Activated B cell treated with CpG ODN at 0.5 μM for 24 hours (primary cell): ENCODE measurements around the gene VTI1A. TPM values are rescaled to one million over a fixed set of nuclear protein-coding genes. Genes with fewer than 3 reads are reported as not detected.

Source experiments
- ATAC-seq: fragments of 200-7000 bp; cut with Tn5 transposase; one replicate; pipeline ENCODE4 v1.10.0; 2021; ENCODE audit warnings: low read depth, mild to moderate bottlenecking, moderate library complexity
- CTCF ChIA-PET: fragments of 350-600 bp; sonication (Branson Sonifier 250); formaldehyde crosslinking; loops from one replicate; lab custom pipeline; 2021; ENCODE audit warnings: antibody characterized with exemption; lab: Charles Lee
- POLR2A ChIA-PET: fragments of 350-600 bp; sonication (Branson Sonifier 250); formaldehyde crosslinking; loops from one replicate; lab custom pipeline; 2021; ENCODE audit warnings: antibody characterized with exemption; lab: Charles Lee
- DNase-seq: peaks from one replicate; pipeline ENCODE4 v3.0.0; 2022
- H3K27ac Mint-ChIP-seq: one replicate; pipeline ENCODE4 v1.8.0; 2020; ENCODE audit warnings: mixed read lengths
- H3K27me3 Mint-ChIP-seq: one replicate; pipeline ENCODE4 v1.8.0; 2021; ENCODE audit warnings: mixed read lengths
- H3K36me3 Mint-ChIP-seq: one replicate; pipeline ENCODE4 v1.8.0; 2021; ENCODE audit warnings: low read depth, mixed read lengths
- H3K4me1 Mint-ChIP-seq: one replicate; pipeline ENCODE4 v1.8.0; 2021; ENCODE audit warnings: mixed read lengths
- H3K4me3 Mint-ChIP-seq: one replicate; pipeline ENCODE4 v1.8.0; 2020; ENCODE audit warnings: mild to moderate bottlenecking, mixed read lengths
- H3K9me3 Mint-ChIP-seq: one replicate; pipeline ENCODE4 v1.8.0; 2020; ENCODE audit warnings: mixed read lengths
- intact Hi-C: fragments of 100-400 bp; cut with micrococcal nuclease; formaldehyde crosslinking; loops from one replicate; pipeline ENCODE4 v1.15.1; 2024
- total RNA-seq: library from RNA; stranded (reverse); gene quantifications from 2 replicates; pipeline ENCODE4 v1.2.3, GENCODE V29; 2022
- TF ChIP-seq, protein P1 (sequence below): fragments of 200-600 bp; IDR thresholded peaks from one replicate; pipeline ENCODE4 v1.8.0; 2022; ENCODE audit warnings: antibody characterized with exemption, mild to moderate bottlenecking

Gene VTI1A
- total RNA-seq, 1 donor from 2014 or later, result 74.0 TPM

DNA sequence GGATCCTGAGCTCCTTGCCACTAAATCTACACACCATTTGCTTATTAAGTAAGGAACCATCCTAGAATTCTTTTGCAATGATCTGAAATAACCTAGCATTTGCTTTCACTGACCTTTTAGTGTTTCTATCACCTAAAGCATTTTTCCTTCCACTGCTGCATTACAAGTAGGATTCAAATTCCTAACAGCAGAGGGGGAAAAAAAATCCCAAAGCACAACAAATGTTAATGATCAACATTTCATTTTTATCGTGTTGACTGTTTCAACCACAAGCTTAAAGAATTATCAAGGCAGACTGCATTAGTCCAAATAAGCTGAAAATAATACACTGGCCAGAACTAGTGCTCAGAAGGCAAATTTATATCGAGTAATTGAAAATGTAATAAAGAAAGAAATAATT lies 328.4 kb downstream of the VTI1A start:
- POLR2A ChIA-PET, result no interaction called here
- no peak for DNase-seq
- H3K27me3 Mint-ChIP-seq, result no peaks in the 10 kb centered on the region
- H3K4me3 Mint-ChIP-seq, result no peak overlapping the region
- ATAC-seq, result no peak
- CTCF ChIA-PET, result no interaction called here
- H3K27ac Mint-ChIP-seq, result no peak overlapping the region
- TF ChIP-seq, protein P1, sequence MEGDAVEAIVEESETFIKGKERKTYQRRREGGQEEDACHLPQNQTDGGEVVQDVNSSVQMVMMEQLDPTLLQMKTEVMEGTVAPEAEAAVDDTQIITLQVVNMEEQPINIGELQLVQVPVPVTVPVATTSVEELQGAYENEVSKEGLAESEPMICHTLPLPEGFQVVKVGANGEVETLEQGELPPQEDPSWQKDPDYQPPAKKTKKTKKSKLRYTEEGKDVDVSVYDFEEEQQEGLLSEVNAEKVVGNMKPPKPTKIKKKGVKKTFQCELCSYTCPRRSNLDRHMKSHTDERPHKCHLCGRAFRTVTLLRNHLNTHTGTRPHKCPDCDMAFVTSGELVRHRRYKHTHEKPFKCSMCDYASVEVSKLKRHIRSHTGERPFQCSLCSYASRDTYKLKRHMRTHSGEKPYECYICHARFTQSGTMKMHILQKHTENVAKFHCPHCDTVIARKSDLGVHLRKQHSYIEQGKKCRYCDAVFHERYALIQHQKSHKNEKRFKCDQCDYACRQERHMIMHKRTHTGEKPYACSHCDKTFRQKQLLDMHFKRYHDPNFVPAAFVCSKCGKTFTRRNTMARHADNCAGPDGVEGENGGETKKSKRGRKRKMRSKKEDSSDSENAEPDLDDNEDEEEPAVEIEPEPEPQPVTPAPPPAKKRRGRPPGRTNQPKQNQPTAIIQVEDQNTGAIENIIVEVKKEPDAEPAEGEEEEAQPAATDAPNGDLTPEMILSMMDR, result no peak
- H3K4me1 Mint-ChIP-seq, result no peaks in the 10 kb centered on the region
- no peaks in the 10 kb centered on the region for H3K9me3 Mint-ChIP-seq
- intact Hi-C loops, result no loop called here
- peaks cover 10% of the 10 kb centered on the region for H3K36me3 Mint-ChIP-seq

DNA sequence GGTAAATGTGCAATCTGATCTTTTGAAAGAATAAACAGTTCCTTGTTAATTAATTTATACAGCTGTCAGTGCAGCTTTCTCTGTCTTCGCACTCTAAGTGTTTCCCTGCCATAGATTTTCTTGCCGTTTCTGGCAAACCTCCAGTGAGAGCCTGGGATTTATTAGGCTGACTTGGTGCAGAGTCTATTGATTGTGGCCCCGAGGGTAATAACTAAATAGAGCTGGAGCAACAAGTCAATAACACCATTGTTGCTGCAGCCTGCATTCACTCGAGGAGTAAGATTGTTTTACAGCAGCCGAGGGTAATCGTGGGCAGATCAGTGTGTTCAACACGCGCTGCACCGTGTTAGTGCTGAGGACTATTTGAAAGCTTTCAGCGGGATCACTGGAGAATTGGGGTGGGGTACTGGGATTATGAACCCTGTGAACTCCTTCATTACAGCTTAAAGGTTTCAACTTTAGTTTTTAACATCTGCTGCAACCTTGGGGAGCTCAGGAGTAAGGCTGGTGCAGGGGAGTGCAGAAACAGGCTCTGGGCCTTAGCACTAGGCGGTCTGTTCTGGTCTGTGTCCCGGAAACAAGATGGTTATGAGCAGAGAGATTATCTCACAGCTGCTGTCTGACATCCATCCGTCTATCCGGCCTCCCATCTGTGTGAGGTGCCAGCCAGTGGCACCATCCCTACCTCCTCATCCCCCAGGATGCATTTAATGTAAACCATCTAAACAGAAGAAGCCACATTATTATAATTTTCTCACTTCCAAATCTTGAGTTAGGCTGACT lies 329.1 kb downstream of the VTI1A start:
- POLR2A ChIA-PET, result no interaction called here
- no peak overlapping the region for H3K4me3 Mint-ChIP-seq

DNA sequence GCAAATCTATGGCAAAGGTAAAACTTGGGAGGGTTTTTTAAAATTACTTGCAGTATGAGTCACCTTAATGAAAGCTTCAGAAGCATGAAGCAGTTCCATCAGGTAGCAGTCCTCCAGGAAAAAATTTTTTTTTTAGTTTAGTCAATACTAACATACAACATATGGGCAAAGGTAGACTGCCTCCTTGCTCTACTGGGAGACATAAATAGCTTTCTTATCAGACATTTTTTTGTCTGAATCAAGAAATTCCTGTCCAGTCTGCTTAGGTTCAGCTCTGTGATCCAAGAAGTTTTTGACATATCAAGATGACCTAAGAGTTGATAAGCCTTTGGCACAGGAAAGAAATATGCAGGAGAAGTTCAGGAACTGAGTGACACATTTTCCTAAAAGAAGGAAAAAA lies 331.6 kb downstream of the VTI1A start:
- Mint-ChIP-seq H3K36me3 (peaks cover 17% of the 10 kb centered on the region), H3K9me3 (no peaks in the 10 kb centered on the region), H3K4me3 (no peak overlapping the region), H3K4me1 (no peaks in the 10 kb centered on the region), H3K27me3 (no peaks in the 10 kb centered on the region), H3K27ac (no peak overlapping the region)
- intact Hi-C loops, result no loop called here
- ATAC-seq, result no peak
- ChIA-PET CTCF (no interaction called here), POLR2A (no interaction called here)
- no peak for DNase-seq
- TF ChIP-seq, protein P1, result no peak

More for the DNA sequence above, 329.1 kb downstream of the VTI1A start:
- TF ChIP-seq, protein P1, result no peak
- H3K27ac Mint-ChIP-seq, result no peak overlapping the region
- intact Hi-C loops, result no loop called here
- no peaks in the 10 kb centered on the region for H3K4me1 Mint-ChIP-seq
- peaks cover 8% of the 10 kb centered on the region for H3K36me3 Mint-ChIP-seq
- CTCF ChIA-PET, result no interaction called here
- ATAC-seq (no peak), DNase-seq (no peak)
- H3K27me3 Mint-ChIP-seq, result no peaks in the 10 kb centered on the region
- H3K9me3 Mint-ChIP-seq, result no peaks in the 10 kb centered on the region

DNA sequence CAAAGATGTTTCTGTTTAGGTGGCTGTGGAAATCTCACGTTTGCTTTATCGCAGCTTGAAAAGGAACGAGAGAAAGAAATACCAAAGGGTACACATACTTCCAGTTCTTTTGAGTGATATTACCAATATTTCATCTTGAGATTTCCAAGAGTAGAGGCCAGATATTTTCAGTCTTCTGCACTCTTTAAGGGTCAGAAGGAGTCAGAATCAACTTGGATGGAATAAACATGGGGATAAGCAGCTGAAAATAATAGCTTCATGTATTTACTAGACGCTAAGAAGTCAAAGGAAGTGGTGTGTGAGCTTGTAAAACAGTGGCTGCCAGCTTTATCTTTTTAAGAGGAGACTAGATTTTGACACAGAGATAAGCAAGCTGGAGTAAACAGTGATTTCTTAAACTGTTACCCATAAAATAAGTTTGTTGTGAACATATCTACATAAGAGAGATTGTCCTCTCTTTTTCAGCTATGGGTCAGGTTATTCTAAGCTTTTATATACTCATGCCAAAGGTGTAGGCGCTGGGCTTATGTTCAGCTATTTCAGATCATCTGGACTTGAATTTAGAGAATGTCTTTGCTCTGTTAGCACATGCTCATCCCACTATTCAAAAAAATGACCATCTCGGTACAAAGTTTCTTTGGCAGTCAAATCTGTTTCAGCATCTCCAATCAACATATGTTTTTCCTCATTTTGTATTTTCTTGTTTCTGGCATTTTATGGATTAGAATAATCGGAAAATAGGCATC lies 332.2 kb downstream of the VTI1A start:
- TF ChIP-seq, protein P1, result no peak
- Mint-ChIP-seq H3K4me3 (no peak overlapping the region), H3K9me3 (no peaks in the 10 kb centered on the region), H3K4me1 (no peaks in the 10 kb centered on the region), H3K27me3 (no peaks in the 10 kb centered on the region), H3K36me3 (peaks cover 17% of the 10 kb centered on the region), H3K27ac (no peak overlapping the region)
- ATAC-seq (no peak), DNase-seq (no peak)
- intact Hi-C loops, result no loop called here
- POLR2A ChIA-PET, result no interaction called here
- CTCF ChIA-PET, result no interaction called here

DNA sequence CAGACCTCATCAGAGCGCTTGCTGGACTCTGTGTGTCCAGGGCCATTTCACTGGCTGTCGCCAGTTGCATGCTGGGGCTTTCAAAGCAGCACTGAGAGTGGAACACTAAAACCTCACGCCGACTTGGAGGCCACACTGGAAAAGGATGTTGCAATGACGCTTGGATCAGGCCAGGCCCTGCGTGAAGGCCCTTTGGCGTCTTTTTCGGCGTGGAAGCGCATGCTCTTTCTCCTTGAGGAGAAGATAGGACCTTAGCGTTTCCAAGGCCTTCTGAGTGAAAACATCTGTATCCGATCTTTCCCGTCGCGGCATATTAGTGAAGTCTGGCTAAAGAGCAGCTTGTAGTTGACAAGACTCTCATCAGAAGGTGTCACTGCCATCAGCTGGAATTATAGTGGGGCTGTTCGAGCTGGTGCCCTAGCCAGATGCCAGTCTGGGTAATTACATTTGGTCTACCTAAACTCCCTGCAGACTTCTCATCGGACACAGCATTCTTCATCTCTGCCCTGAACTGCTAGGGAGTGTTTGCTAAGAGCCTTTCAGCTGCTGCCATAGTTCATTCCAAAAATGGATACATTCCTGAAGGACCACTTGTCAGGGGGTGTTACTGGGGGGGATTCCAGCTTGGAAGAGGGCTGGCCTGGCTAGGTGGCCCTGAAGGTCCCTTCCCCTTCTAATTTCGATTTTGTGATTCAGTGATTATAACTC lies 335.3 kb downstream of the VTI1A start:
- no peak for ATAC-seq
- Mint-ChIP-seq H3K27me3 (no peaks in the 10 kb centered on the region), H3K27ac (no peak overlapping the region), H3K4me3 (no peak overlapping the region), H3K9me3 (peaks cover 6% of the 10 kb centered on the region), H3K4me1 (no peaks in the 10 kb centered on the region), H3K36me3 (peaks cover 26% of the 10 kb centered on the region)
- POLR2A ChIA-PET, result no interaction called here
- CTCF ChIA-PET, result interaction anchor here (0.5 kb wide), 1 partner anchor 297 kb away, joined by 3 read pairs; no protein-coding TSS in a partner anchor
- TF ChIP-seq, protein P1, result no peak
- DNase-seq, result no peak
- intact Hi-C loops, result no loop called here
